ENCODE measurements around the gene METTL9.
A peak's percentile ranks its signal among the peaks of the same experiment; 100 is the strongest.

METTL9 gene

GRCh38 chr16:21704266-21704665 lies 104.9 kb downstream of the METTL9 start (continued):
- TF ChIP-seq TSHZ1 (tag by site-specific recombination; IDR thresholded peaks at IDR 0.05; ENCODE audit: borderline replicate concordance) (no peak), ZNF529 (tag by site-specific recombination; IDR thresholded peaks at IDR 0.05; ENCODE audit: insufficient replicate concordance) (no peak), ZNF548 (tag by site-specific recombination; IDR thresholded peaks at IDR 0.05) (no peak), ZNF76 (tag by site-specific recombination; IDR thresholded peaks at IDR 0.05; ENCODE audit: borderline replicate concordance, low read depth) (no peak), HOXC10 (CRISPR knock-in tag; IDR thresholded peaks at IDR 0.05) (no peak), ZEB2 (tag by site-specific recombination; IDR thresholded peaks at IDR 0.05) (no peak), ZFP37 (tag by site-specific recombination; IDR thresholded peaks at IDR 0.05) (no peak), ZNF530 (tag by site-specific recombination; IDR thresholded peaks at IDR 0.05; ENCODE audit: low read depth) (no peak)

GRCh38 chr16:21704733-21705132 lies 105.4 kb downstream of the METTL9 start:
- H3K27ac ChIP-seq (ENCODE audit: extremely low read depth, low read depth, low read length): no peak overlapping the region
- ChIA-PET CTCF (interaction anchor here (1.4 kb wide), 2 partner anchors 10 to 14 kb away, joined by 3 to 5 read pairs; no protein-coding TSS in a partner anchor), POLR2A (no interaction called here)
- TF ChIP-seq IKZF3 (tag by site-specific recombination; IDR thresholded peaks at IDR 0.05) (no peak), SP2 (tag by site-specific recombination; IDR thresholded peaks at IDR 0.05) (0 out of 2 replicates have a peak, but pooled peaks have one; percentile 7), ZNF626 (tag by site-specific recombination; IDR thresholded peaks at IDR 0.05) (no peak), ZNF513 (tag by site-specific recombination; IDR thresholded peaks at IDR 0.05) (no peak)
- H3K4me1 ChIP-seq (ENCODE audit: control insufficient read depth, insufficient read depth, low read length): no peaks in the 10 kb centered on the region
- no peak overlapping the region for H3K4me3 ChIP-seq (ENCODE audit: low read depth, low read length)
- H3K9me3 ChIP-seq (ENCODE audit: control insufficient read depth, insufficient read depth, low read depth, low read length): no peaks in the 10 kb centered on the region
- no peaks in the 10 kb centered on the region for H3K36me3 ChIP-seq (ENCODE audit: control insufficient read depth in 2 of 2, insufficient read depth in 1 of 2, low read length in 2 of 2)
